Fibroblast of mammary gland (primary cell): ENCODE measurements around the gene MAP1LC3C.

Experiments
- DNase-seq: peaks from one replicate; pipeline ENCODE4 v3.0.0-alpha.2; 2010; ENCODE audit warnings: low read depth
- H3K4me3 ChIP-seq: 2 replicates; pipeline ENCODE4 v1.5.1; 2011; ENCODE audit warnings: low read depth, mild to moderate bottlenecking, low read length, moderate library complexity; ENCODE audit not compliant: control insufficient read depth
- CTCF ChIP-seq: conservative IDR thresholded peaks from 2 replicates; pipeline ENCODE4 v1.5.1; 2011; ENCODE audit warnings: low read depth, low read length, inconsistent platforms; ENCODE audit not compliant: control insufficient read depth, insufficient read depth

The MAP1LC3C gene

GRCh38 chr1:241979071-241979470, 19.8 kb downstream of the MAP1LC3C start:
- H3K4me3 ChIP-seq, result no peak overlapping the region
- no peak for TF ChIP-seq CTCF
- no peak for DNase-seq

DNA sequence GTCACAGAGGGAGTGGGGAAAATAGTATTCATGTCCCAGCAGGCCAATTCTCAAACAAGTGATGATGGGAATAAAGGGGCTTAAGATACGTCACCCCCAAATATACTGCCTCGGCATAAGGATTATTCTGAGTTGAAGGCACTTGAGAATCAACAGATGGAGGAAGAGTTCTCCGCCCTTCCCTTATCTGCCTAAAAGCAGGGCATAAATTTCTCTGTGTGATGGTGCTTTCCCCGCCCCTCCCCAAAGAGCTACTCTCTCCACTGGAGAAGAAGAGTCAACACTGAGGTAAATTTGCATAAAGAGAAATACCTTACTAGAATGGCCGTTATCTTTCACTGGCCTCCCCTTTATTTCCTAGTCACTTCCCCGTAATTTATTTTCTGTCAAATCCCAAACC, 22.7 kb downstream of the MAP1LC3C start:
- no peak for TF ChIP-seq CTCF
- H3K4me3 ChIP-seq, result no peak overlapping the region
- no peak for DNase-seq

GRCh38 chr1:241972703-241973369, 26.1 kb downstream of the MAP1LC3C start:
- H3K4me3 ChIP-seq, result no peak overlapping the region
- no peak for TF ChIP-seq CTCF
- DNase-seq, result peak; percentile 11

GRCh38 chr1:241968611-241969010, 30.3 kb downstream of the MAP1LC3C start:
- no peak for TF ChIP-seq CTCF
- H3K4me3 ChIP-seq, result no peak overlapping the region
- DNase-seq, result no peak

GRCh38 chr1:241964550-241965282, 34.2 kb downstream of the MAP1LC3C start:
- TF ChIP-seq CTCF, result no peak
- no peak overlapping the region for H3K4me3 ChIP-seq
- DNase-seq, result peak; percentile 37

DNA sequence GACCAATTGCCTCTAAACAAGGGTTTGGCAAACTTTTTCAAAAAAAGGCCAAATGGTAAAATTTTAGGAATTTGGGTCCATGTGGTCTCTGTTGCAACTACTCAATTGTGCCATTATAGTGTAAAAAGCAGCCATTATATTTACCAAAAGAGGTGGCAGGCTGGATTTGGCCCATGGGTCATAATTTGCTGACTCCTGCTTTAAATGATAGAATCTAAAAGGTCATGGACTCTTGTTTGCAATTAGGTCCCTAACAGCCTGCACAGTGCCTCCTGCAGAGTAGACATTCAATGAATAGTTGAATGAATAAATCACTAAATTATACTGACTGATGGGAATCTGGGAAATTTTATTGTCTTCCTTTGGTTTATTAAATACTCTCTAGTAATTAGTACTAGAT, 35.2 kb downstream of the MAP1LC3C start:
- no peak for DNase-seq
- H3K4me3 ChIP-seq, result no peak overlapping the region
- no peak for TF ChIP-seq CTCF
